Measurements from ENCODE around the gene SCN3A. TPM values are rescaled to one million over a fixed set of nuclear protein-coding genes. Genes with fewer than 3 reads are reported as not detected.

SCN3A gene
- total RNA-seq, 1 experiment from 2014 or later = not detected

DNA sequence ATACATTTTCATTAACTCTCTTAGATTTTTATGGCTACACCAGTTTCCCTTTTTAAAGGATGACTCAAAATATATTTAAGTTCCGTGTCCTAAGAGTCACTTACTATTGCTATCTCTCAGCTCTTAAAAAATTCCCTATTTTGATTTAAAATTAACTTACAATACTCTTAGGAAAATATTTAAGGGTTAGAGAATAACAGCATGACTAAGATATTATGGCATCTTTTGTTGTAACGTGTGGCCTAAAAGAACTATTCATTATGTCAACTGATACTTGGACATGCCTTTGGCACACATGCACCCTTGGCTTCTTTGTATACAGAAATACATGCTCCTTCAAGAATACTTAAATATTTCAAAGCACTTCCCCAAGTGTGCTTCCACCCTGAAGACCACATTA is 42.3 kb downstream of the SCN3A start:
- no peak overlapping the region for H3K4me3 Mint-ChIP-seq (ENCODE audit: unreplicated experiment)
- no peaks in the 10 kb centered on the region for H3K9me3 Mint-ChIP-seq (ENCODE audit: unreplicated experiment)
- H3K9me3 ChIP-seq = no peaks in the 10 kb centered on the region
- ChIA-PET POLR2A (no interaction called here), CTCF (no interaction called here)
- no peaks in the 10 kb centered on the region for H3K4me1 Mint-ChIP-seq (ENCODE audit: low read depth, unreplicated experiment)
- intact Hi-C loops (cut with micrococcal nuclease; ENCODE audit: unreplicated experiment) = no loop called here
- DNase-seq = no peak
- H3K4me1 ChIP-seq = no peaks in the 10 kb centered on the region
- no TSS peak for BruUV-seq (replicated peaks)
- no peak overlapping the region for H3K27ac Mint-ChIP-seq (ENCODE audit: unreplicated experiment)
- no peaks in the 10 kb centered on the region for H3K36me3 Mint-ChIP-seq (ENCODE audit: insufficient read depth, unreplicated experiment)
- H3K4me3 ChIP-seq (ENCODE audit: low read depth, low read length) = no peak overlapping the region
- TF ChIP-seq, protein P1, sequence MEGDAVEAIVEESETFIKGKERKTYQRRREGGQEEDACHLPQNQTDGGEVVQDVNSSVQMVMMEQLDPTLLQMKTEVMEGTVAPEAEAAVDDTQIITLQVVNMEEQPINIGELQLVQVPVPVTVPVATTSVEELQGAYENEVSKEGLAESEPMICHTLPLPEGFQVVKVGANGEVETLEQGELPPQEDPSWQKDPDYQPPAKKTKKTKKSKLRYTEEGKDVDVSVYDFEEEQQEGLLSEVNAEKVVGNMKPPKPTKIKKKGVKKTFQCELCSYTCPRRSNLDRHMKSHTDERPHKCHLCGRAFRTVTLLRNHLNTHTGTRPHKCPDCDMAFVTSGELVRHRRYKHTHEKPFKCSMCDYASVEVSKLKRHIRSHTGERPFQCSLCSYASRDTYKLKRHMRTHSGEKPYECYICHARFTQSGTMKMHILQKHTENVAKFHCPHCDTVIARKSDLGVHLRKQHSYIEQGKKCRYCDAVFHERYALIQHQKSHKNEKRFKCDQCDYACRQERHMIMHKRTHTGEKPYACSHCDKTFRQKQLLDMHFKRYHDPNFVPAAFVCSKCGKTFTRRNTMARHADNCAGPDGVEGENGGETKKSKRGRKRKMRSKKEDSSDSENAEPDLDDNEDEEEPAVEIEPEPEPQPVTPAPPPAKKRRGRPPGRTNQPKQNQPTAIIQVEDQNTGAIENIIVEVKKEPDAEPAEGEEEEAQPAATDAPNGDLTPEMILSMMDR (IDR thresholded peaks at IDR 0.05; ENCODE audit: insufficient read depth in 1 of 2, low read depth in 1 of 2, low read length in 1 of 2, severe bottlenecking in 1 of 2, unreplicated experiment in 1 of 2) = no peak
- no peaks in the 10 kb centered on the region for H3K27me3 ChIP-seq (replicated peaks; ENCODE audit: control insufficient read depth, insufficient read depth, low read length)
- peaks cover 2% of the 10 kb centered on the region for H3K27me3 Mint-ChIP-seq (ENCODE audit: insufficient read depth, unreplicated experiment)
- no peaks in the 10 kb centered on the region for H3K36me3 ChIP-seq (ENCODE audit: control insufficient read depth, insufficient read depth, low read length)

DNA sequence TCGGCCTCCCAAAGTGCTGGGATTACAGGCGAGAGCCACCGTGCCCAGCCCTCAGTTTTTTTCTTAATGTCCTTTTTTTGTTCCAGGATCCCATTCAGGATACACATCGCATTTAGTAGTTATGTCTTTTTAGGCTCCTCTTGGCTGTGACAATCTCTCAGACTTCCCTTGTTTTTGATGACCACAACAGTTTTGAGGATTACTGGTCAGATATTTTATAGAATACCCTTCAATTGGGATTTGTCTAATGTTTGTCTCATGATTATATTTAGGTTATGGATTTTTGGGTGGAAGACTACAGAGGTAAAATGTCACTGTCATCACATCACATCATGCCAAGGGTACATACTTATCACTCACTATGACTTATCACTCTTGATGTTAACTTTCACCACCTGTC is 46.7 kb downstream of the SCN3A start:
- ChIA-PET CTCF (no interaction called here), POLR2A (no interaction called here)
- H3K36me3 Mint-ChIP-seq (ENCODE audit: insufficient read depth, unreplicated experiment) = no peaks in the 10 kb centered on the region
- H3K4me3 Mint-ChIP-seq (ENCODE audit: unreplicated experiment) = no peak overlapping the region
- H3K4me1 Mint-ChIP-seq (ENCODE audit: low read depth, unreplicated experiment) = no peaks in the 10 kb centered on the region
- intact Hi-C loops (cut with micrococcal nuclease; ENCODE audit: unreplicated experiment) = no loop called here
- Histone ChIP-seq H3K27me3 (replicated peaks; ENCODE audit: control insufficient read depth, insufficient read depth, low read length) (no peaks in the 10 kb centered on the region), H3K9me3 (no peaks in the 10 kb centered on the region), H3K4me3 (ENCODE audit: low read depth, low read length) (no peak overlapping the region), H3K4me1 (no peaks in the 10 kb centered on the region), H3K36me3 (ENCODE audit: control insufficient read depth, insufficient read depth, low read length) (no peaks in the 10 kb centered on the region)
- H3K9me3 Mint-ChIP-seq (ENCODE audit: unreplicated experiment) = no peaks in the 10 kb centered on the region
- BruUV-seq (replicated peaks) = no TSS peak
- no peaks in the 10 kb centered on the region for H3K27me3 Mint-ChIP-seq (ENCODE audit: insufficient read depth, unreplicated experiment)
- TF ChIP-seq, protein P1 (IDR thresholded peaks at IDR 0.05; ENCODE audit: insufficient read depth in 1 of 2, low read depth in 1 of 2, low read length in 1 of 2, severe bottlenecking in 1 of 2, unreplicated experiment in 1 of 2) = no peak
- no peak overlapping the region for H3K27ac Mint-ChIP-seq (ENCODE audit: unreplicated experiment)
- DNase-seq = no peak

DNA sequence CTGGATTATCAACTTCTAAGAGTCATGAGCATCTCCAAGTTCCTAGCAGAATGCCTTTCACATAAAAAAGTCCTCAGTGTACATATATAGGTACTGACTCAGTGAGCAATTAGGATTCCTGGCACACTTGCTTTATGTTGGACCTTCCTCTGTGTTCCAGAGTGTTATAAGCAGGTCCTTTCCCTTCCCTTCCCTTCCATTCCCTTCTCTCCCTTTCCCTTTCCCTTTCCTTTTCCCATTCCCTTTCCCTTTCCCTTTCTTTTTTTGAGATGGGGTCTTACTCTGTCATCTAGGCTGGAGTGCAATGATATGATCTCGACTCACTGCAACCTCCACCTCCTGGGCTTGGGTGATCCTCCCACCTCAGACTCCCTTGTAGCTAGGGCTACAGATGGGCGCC is 48.7 kb downstream of the SCN3A start:
- H3K27ac Mint-ChIP-seq (ENCODE audit: unreplicated experiment) = no peak overlapping the region
- Histone ChIP-seq H3K9me3 (no peaks in the 10 kb centered on the region), H3K27me3 (replicated peaks; ENCODE audit: control insufficient read depth, insufficient read depth, low read length) (no peaks in the 10 kb centered on the region), H3K4me1 (no peaks in the 10 kb centered on the region), H3K4me3 (ENCODE audit: low read depth, low read length) (no peak overlapping the region), H3K36me3 (ENCODE audit: control insufficient read depth, insufficient read depth, low read length) (no peaks in the 10 kb centered on the region)
- no peaks in the 10 kb centered on the region for H3K4me1 Mint-ChIP-seq (ENCODE audit: low read depth, unreplicated experiment)
- DNase-seq = no peak
- intact Hi-C loops (cut with micrococcal nuclease; ENCODE audit: unreplicated experiment) = no loop called here
- no peaks in the 10 kb centered on the region for H3K36me3 Mint-ChIP-seq (ENCODE audit: insufficient read depth, unreplicated experiment)
- CTCF ChIA-PET = no interaction called here
- TF ChIP-seq, protein P1 (IDR thresholded peaks at IDR 0.05; ENCODE audit: insufficient read depth in 1 of 2, low read depth in 1 of 2, low read length in 1 of 2, severe bottlenecking in 1 of 2, unreplicated experiment in 1 of 2) = no peak
- no peak overlapping the region for H3K4me3 Mint-ChIP-seq (ENCODE audit: unreplicated experiment)
- peaks cover 3% of the 10 kb centered on the region for H3K27me3 Mint-ChIP-seq (ENCODE audit: insufficient read depth, unreplicated experiment)
- no peaks in the 10 kb centered on the region for H3K9me3 Mint-ChIP-seq (ENCODE audit: unreplicated experiment)
- POLR2A ChIA-PET = no interaction called here
- no TSS peak for BruUV-seq (replicated peaks)
